PFSK-1 (cell line): ENCODE data around the gene CTCF.

ENCODE experiments used
- POLR2AphosphoS5 ChIP-seq: IDR thresholded peaks from 2 replicates; pipeline ENCODE4 v1.6.1; 2012; ENCODE audit warnings: low read depth, mild to moderate bottlenecking, control low read depth, low read length, moderate library complexity
- REST ChIP-seq, 2 experiments: IDR thresholded peaks; 2 replicates each; pipeline versions ENCODE4 v1.6.1 to v1.8.0; 2011 to 2012; ENCODE audit warnings: low read depth in 2 of 2, low read length in 2 of 2, control low read depth in 1 of 2, inconsistent platforms in 1 of 2, mild to moderate bottlenecking in 1 of 2, moderate library complexity in 1 of 2; ENCODE audit not compliant: insufficient read depth in 1 of 2

DNA sequence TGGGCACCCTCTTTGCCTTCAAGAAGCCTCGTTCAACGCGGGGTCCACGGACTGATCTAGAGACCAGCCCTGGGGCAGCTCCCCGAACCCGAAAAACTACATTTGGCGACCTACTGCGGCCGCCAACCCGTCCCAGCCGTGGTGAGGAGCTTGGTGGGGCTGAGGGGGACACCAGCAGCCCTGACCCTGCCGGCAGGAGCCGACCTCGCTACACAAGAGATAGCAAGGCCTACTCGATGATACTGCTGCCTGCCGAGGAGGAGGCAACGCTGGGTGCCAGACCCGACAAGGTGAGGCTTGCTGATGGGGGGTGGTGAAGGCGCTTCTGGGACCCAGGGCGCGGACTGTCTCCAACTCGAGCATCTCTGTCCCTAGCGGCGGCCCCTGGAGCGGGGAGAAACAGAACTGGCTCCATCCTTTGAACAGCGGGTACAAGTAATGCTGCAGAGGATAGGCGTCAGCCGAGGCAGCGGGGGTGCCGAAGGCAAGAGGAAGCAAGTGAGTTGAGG lies 92.1 kb downstream of the CTCF start:
- TF ChIP-seq REST (IDR thresholded peaks at IDR 0.05; ENCODE audit: insufficient read depth in 1 of 2, low read depth in 2 of 2, low read length in 2 of 2) = no peak
- TF ChIP-seq POLR2AphosphoS5 = no peak
